Stimulated activated CD8-positive, alpha-beta memory T cell treated with anti-CD3 and anti-CD28 coated beads, Interleukin-2, amount 100 ng/mL, for 1 hour (primary cell): Measurements from ENCODE around the gene PIK3R3.

ENCODE experiments used
- DNase-seq, 2 donors: peaks; one replicate each; pipeline ENCODE4 v3.0.0-alpha.2; 2020; ENCODE audit warnings: low read depth in 2 of 2

Gene PIK3R3

GRCh38 chr1:46026531-46026930, 105.9 kb downstream of the PIK3R3 start:
- no peak for DNase-seq

GRCh38 chr1:46021046-46021996, 111.1 kb downstream of the PIK3R3 start:
- DNase-seq = no peak

- no peak for DNase-seq
Observed at GRCh38 chr1:46020010-46020409, 112.4 kb downstream of the PIK3R3 start.

- no peak for DNase-seq
Observed at GRCh38 chr1:46019348-46019747, 113.1 kb downstream of the PIK3R3 start.

GRCh38 chr1:46017876-46018503, 114.4 kb downstream of the PIK3R3 start:
- DNase-seq = no peak

- DNase-seq = no peak
Observed at GRCh38 chr1:46013581-46013980, 118.8 kb downstream of the PIK3R3 start.

GRCh38 chr1:46012236-46012635, 120.2 kb downstream of the PIK3R3 start:
- no peak for DNase-seq

GRCh38 chr1:46011121-46011695, 121.2 kb downstream of the PIK3R3 start:
- no peak for DNase-seq

GRCh38 chr1:46010611-46011010, 121.8 kb downstream of the PIK3R3 start:
- no peak for DNase-seq

GRCh38 chr1:46008585-46008984, 123.8 kb downstream of the PIK3R3 start:
- DNase-seq = no peak

- no peak for DNase-seq
Observed at GRCh38 chr1:46005594-46005993, 126.8 kb downstream of the PIK3R3 start.

GRCh38 chr1:46004492-46004891, 127.9 kb downstream of the PIK3R3 start:
- no peak for DNase-seq

- no peak for DNase-seq
Observed at GRCh38 chr1:46003315-46003714, 129.1 kb downstream of the PIK3R3 start.

GRCh38 chr1:46002551-46003150, 129.8 kb downstream of the PIK3R3 start:
- no peak for DNase-seq

GRCh38 chr1:46001081-46001785, 131.2 kb downstream of the PIK3R3 start:
- DNase-seq = no peak

GRCh38 chr1:45999507-45999906, 132.9 kb downstream of the PIK3R3 start:
- no peak for DNase-seq

- DNase-seq = no peak
Observed at GRCh38 chr1:45998020-45998617, 134.3 kb downstream of the PIK3R3 start.

GRCh38 chr1:45995298-45995697, 137.1 kb downstream of the PIK3R3 start:
- DNase-seq = no peak

- DNase-seq = no peak
Observed at GRCh38 chr1:45994423-45994822, 138.0 kb downstream of the PIK3R3 start.
